K562 (cell line): ENCODE data around the gene TRAPPC13. TPM values are rescaled to one million over a fixed set of nuclear protein-coding genes. Genes with fewer than 3 reads are reported as not detected.

Experiments used
- ATAC-seq: fragments of 200-7000 bp; cut with Tn5 transposase; 3 replicates; pipeline ENCODE4 v1.9.1; 2020; ENCODE audit warnings: moderate library complexity
- BruUV-seq: library from RNA; stranded (reverse); fragments of 400-500 nt; replicated peaks from 2 replicates; lab custom pipeline; 2021; lab: Mats Ljungman, UMichigan
- CTCF ChIA-PET: fragments of 300-600 bp; formaldehyde crosslinking; extraction: SDS; loops from one replicate; lab custom pipeline; 2021; ENCODE audit warnings: low intra/inter-chr PET ratio; lab: Yijun Ruan, JAX
- POLR2A ChIA-PET: fragments of 300-600, 350-650 bp; sonication (Branson Sonifier 250); formaldehyde crosslinking; extraction: SDS; loops from one replicate; lab custom pipeline; 2021; ENCODE audit warnings: antibody characterized with exemption, inconsistent platforms; lab: Yijun Ruan, JAX
- DNase-seq, 4 experiments: peaks; one replicate each; pipeline versions ENCODE4 v3.0.0 to v3.0.0-alpha.2; 2011 to 2018; ENCODE audit warnings: low spot score in 3 of 4, mixed read lengths in 3 of 4; ENCODE audit errors: extremely low read depth in 1 of 4
- FAIRE-seq: peaks from 2 replicates; lab custom pipeline; 2011; peaks lifted over from hg19 to GRCh38; lab: Jason Lieb, UNC
- H2AFZ ChIP-seq: 2 replicates; pipeline ENCODE4 v1.6.0; 2011; ENCODE audit warnings: low read depth, low read length, control low read depth, inconsistent platforms
- H3K27ac ChIP-seq: fragments of 200-600 bp; 3 replicates; pipeline ENCODE4 v1.8.0; 2011; ENCODE audit warnings: low read depth, mild to moderate bottlenecking, control low read depth, inconsistent platforms, low read length, moderate library complexity, mixed read lengths; ENCODE audit errors: extremely low read depth
- H3K27me3 ChIP-seq, 2 experiments: fragments of 300-600 bp in 1 of 2; 2 replicates in 1 of 2; 3 replicates in 1 of 2; pipeline versions ENCODE4 v1.6.0 to v1.8.0; 2011; ENCODE audit warnings: inconsistent platforms in 2 of 2, low read length in 2 of 2, mild to moderate bottlenecking in 1 of 2, mixed read lengths in 1 of 2, moderate library complexity in 1 of 2; ENCODE audit not compliant: control insufficient read depth in 2 of 2, insufficient read depth in 2 of 2
- H3K36me3 ChIP-seq: fragments of 300-600 bp; 3 replicates; pipeline ENCODE4 v1.8.0; 2011; ENCODE audit warnings: mild to moderate bottlenecking, low read length, inconsistent platforms; ENCODE audit not compliant: control insufficient read depth, insufficient read depth
- H3K4me1 ChIP-seq, 2 experiments: fragments of 200-600 bp in 1 of 2; replicated peaks in 1 of 2; 2 replicates in 1 of 2; 3 replicates in 1 of 2; pipeline versions ENCODE4 v1.5.1 to v1.8.0; 2011; ENCODE audit warnings: inconsistent platforms in 2 of 2, low read length in 2 of 2, mild to moderate bottlenecking in 1 of 2, mixed read lengths in 1 of 2, moderate library complexity in 1 of 2; ENCODE audit not compliant: control insufficient read depth in 2 of 2, insufficient read depth in 2 of 2
- H3K4me2 ChIP-seq: 2 replicates; pipeline ENCODE4 v1.6.1; 2011; ENCODE audit warnings: low read length, control low read depth, inconsistent platforms, mixed read lengths; ENCODE audit not compliant: insufficient read depth
- H3K4me3 ChIP-seq: fragments of 200-600 bp; sonication (generic), shearing (Covaris generic); 2 replicates; pipeline ENCODE4 v1.5.1; 2016; ENCODE audit warnings: control low read depth, inconsistent platforms
- H3K79me2 ChIP-seq: fragments of 200-600 bp; 3 replicates; pipeline ENCODE4 v1.8.0; 2011; ENCODE audit warnings: low read length, inconsistent platforms; ENCODE audit not compliant: control insufficient read depth, insufficient read depth
- H3K9ac ChIP-seq, 2 experiments: 2 replicates each; pipeline versions ENCODE4 v1.6.0 to v1.6.1; 2011; ENCODE audit warnings: low read depth in 2 of 2, low read length in 2 of 2, control low read depth in 1 of 2, inconsistent platforms in 1 of 2, mild to moderate bottlenecking in 1 of 2, mixed read lengths in 1 of 2; ENCODE audit not compliant: insufficient read depth in 1 of 2
- H3K9me1 ChIP-seq: one replicate; pipeline ENCODE4 v1.6.0; 2011; ENCODE audit warnings: inconsistent platforms, mild to moderate bottlenecking, low read length, moderate library complexity; ENCODE audit not compliant: control insufficient read depth, insufficient read depth
- H3K9me3 ChIP-seq: replicated peaks from 2 replicates; pipeline ENCODE4 v1.5.1; 2011; ENCODE audit warnings: low read depth, low read length, inconsistent platforms; ENCODE audit not compliant: control insufficient read depth, insufficient read depth
- H4K20me1 ChIP-seq: replicated peaks from 2 replicates; pipeline ENCODE4 v1.6.1; 2011; ENCODE audit warnings: low read length, inconsistent platforms, mixed read lengths; ENCODE audit not compliant: control insufficient read depth, insufficient read depth
- BRD4 ChIP-seq: fragments of 200-600 bp; sonication (generic); IDR thresholded peaks from 2 replicates; pipeline ENCODE4 v1.6.1; 2017; ENCODE audit warnings: inconsistent platforms
- DIDO1 ChIP-seq: fragments of 450-650 bp; IDR thresholded peaks from 2 replicates; pipeline ENCODE4 v1.6.1; 2016; ENCODE audit warnings: low read depth, missing biosample characterization, missing genetic modification characterization
- E2F6 ChIP-seq, 2 experiments: IDR thresholded peaks; 2 replicates each; pipeline ENCODE4 v1.6.1; 2011; ENCODE audit warnings: borderline replicate concordance in 1 of 2, control low read depth in 1 of 2, low read depth in 1 of 2, low read length in 1 of 2, mild to moderate bottlenecking in 1 of 2, mixed read lengths in 1 of 2, moderate library complexity in 1 of 2; ENCODE audit not compliant: insufficient read depth in 1 of 2, insufficient read length in 1 of 2, poor library complexity in 1 of 2, severe bottlenecking in 1 of 2; ENCODE audit errors: extremely low read depth in 1 of 2
- GABPB1 ChIP-seq: sonication (generic); formaldehyde crosslinking; IDR thresholded peaks from 2 replicates; pipeline ENCODE4 v1.8.0; 2022; ENCODE audit warnings: mild to moderate bottlenecking, missing genetic modification reagents
- JUN ChIP-seq, 2 experiments: sonication (generic) in 1 of 2; formaldehyde crosslinking in 1 of 2; IDR thresholded peaks; 2 replicates each; pipeline versions ENCODE4 v1.6.1 to v1.8.0; 2012 to 2022; ENCODE audit warnings: borderline replicate concordance in 2 of 2, mild to moderate bottlenecking in 2 of 2, improper control_type of control experiment in 1 of 2, low read depth in 1 of 2, low read length in 1 of 2, missing genetic modification reagents in 1 of 2
- MEIS2 ChIP-seq: fragments of 450-650 bp; IDR thresholded peaks from 2 replicates; pipeline ENCODE4 v1.6.1; 2014; ENCODE audit warnings: mild to moderate bottlenecking; ENCODE audit not compliant: partially characterized antibody
- NEUROD1 ChIP-seq: fragments of 150-350 bp; IDR thresholded peaks from 2 replicates; pipeline ENCODE4 v1.6.1; 2014; ENCODE audit warnings: borderline replicate concordance, low read length, low read depth; ENCODE audit not compliant: partially characterized antibody
- SETDB1 ChIP-seq: IDR thresholded peaks from one replicate; pipeline ENCODE4 v1.6.1; 2012; ENCODE audit warnings: low read length, control low read depth, inconsistent platforms
- SIN3A ChIP-seq, 2 experiments: fragments of 150-350 bp in 1 of 2; IDR thresholded peaks; 2 replicates each; pipeline ENCODE4 v1.6.1; 2011 to 2016; ENCODE audit warnings: borderline replicate concordance in 2 of 2, low read depth in 2 of 2, low read length in 2 of 2, mild to moderate bottlenecking in 2 of 2, moderate library complexity in 2 of 2; ENCODE audit not compliant: control insufficient read depth in 1 of 2
- SIRT6 ChIP-seq: IDR thresholded peaks from one replicate; pipeline ENCODE4 v1.6.1; 2012; ENCODE audit warnings: low read depth, mild to moderate bottlenecking, control low read depth, inconsistent platforms, low read length, moderate library complexity
- ZC3H11A ChIP-seq: IDR thresholded peaks from 2 replicates; pipeline ENCODE4 v1.6.1; 2012; ENCODE audit warnings: low read depth, low read length, improper control_type of control experiment
- ZNF408 ChIP-seq: fragments of 250-450 bp; sonication (Bioruptor Pico); IDR thresholded peaks from 2 replicates; pipeline ENCODE4 v1.4.0; 2020; ENCODE audit warnings: low read depth, mild to moderate bottlenecking, moderate library complexity
- WGBS: fragments of 100-300 bp; shearing (Covaris generic); methylation state at CpG from one replicate; pipeline ENCODE4 v1.1.6; 2016; ENCODE audit warnings: low coverage, mixed read lengths; ENCODE audit not compliant: insufficient coverage; ENCODE audit errors: missing lambda C conversion rate; 5-methylcytosine and 5-hydroxymethylcytosine counted together
- in situ Hi-C: fragments of 300-500 bp; cut with MboI; formaldehyde crosslinking; loops from 4 replicates; pipeline ENCODE4 v1.15.0; 2018; ENCODE audit warnings: inconsistent platforms, mixed read lengths
- intact Hi-C: fragments of 100-400 bp; cut with micrococcal nuclease; formaldehyde crosslinking; loops from 2 replicates; pipeline ENCODE4 v1.14.2; 2022
- polyA plus RNA-seq, 8 experiments: library from polyadenylated mRNA; depleted of rRNA in 4 of 8; stranded (reverse) in 5 of 8; unstranded in 3 of 8; fragments of >200 nt; fragmentation: Nextera tagmentation in 2 of 8; fragmentation: Illumina TruSeq in 1 of 8; extraction: Ambion mirVana in 2 of 8; extraction: Trizol in 1 of 8; gene quantifications; 2 replicates each; pipeline versions ENCODE4 v1.2.1 to v1.2.3, GENCODE V29; 2011 to 2014; ENCODE audit warnings: inconsistent platforms in 1 of 8, missing spikeins in 1 of 8
- total RNA-seq, 7 experiments: library from RNA; depleted of rRNA in 6 of 7; stranded (reverse); fragments of >200 nt in 6 of 7; fragmentation: Illumina TruSeq in 2 of 7; extraction: Trizol in 2 of 7; gene quantifications; 2 replicates each; pipeline versions ENCODE4 v1.2.1 to v1.2.3, GENCODE V29; 2011 to 2021; ENCODE audit warnings: low replicate concordance in 1 of 7

TRAPPC13 gene
- total and polyA plus RNA-seq, 9 of the 15 experiments (the other 6 are each of a cell fraction or from before 2014, with no cell fraction given), result 16.2 to 43.8 (median 24.0) TPM

- H3K9ac ChIP-seq, result no peak overlapping the region
- CTCF ChIA-PET, result no interaction called here
- no peak for TF ChIP-seq NEUROD1
- no peak for TF ChIP-seq ZNF408
- TF ChIP-seq DIDO1 (tag), result no peak
- no peak for TF ChIP-seq GABPB1 (CRISPR knock-in tag)
- no peak for TF ChIP-seq SIRT6
- TF ChIP-seq SETDB1, result no peak
- no peak for TF ChIP-seq MEIS2
- TF ChIP-seq ZC3H11A, result no peak
- no peak for TF ChIP-seq E2F6 (IDR thresholded peaks at IDR 0.05; ENCODE audit: borderline replicate concordance in 1 of 2, extremely low read depth in 1 of 2, insufficient read depth in 1 of 2, insufficient read length in 1 of 2, low read depth in 1 of 2, low read length in 1 of 2, poor library complexity in 1 of 2, severe bottlenecking in 1 of 2)
- TF ChIP-seq JUN (IDR thresholded peaks at IDR 0.05; ENCODE audit: borderline replicate concordance, low read depth, low read length), result no peak
- no peak for TF ChIP-seq JUN (CRISPR knock-in tag; IDR thresholded peaks at IDR 0.05; ENCODE audit: borderline replicate concordance)
- no peak for TF ChIP-seq SIN3A (IDR thresholded peaks at IDR 0.05; ENCODE audit: borderline replicate concordance in 2 of 2, control insufficient read depth in 1 of 2, low read depth in 2 of 2, low read length in 2 of 2)
- no peak for TF ChIP-seq BRD4
- TF ChIP-seq, all 486 proteins: peak for 0
- Histone ChIP-seq H3K4me2 (no peak overlapping the region), H3K9me1 (no peaks in the 10 kb centered on the region), H3K4me1 (no peaks in the 10 kb centered on the region; a peak in 1 of 5 replicates), H3K79me2 (no peaks in the 10 kb centered on the region), H3K27me3 (no peaks in the 10 kb centered on the region), H3K9me3 (no peaks in the 10 kb centered on the region), H2AFZ (no peak overlapping the region), H4K20me1 (no peaks in the 10 kb centered on the region), H3K4me3 (no peak overlapping the region), H3K36me3 (peaks cover 9% of the 10 kb centered on the region; the same call in 2 of the 3 replicates), H3K27ac (no peak overlapping the region)
- 100% methylated on average over 2 of the region's 3 CpGs for WGBS
- no TSS peak for BruUV-seq
- ATAC-seq (no peak), DNase-seq (no peak), FAIRE-seq (no peak)
- in situ Hi-C loops, result no loop called here
- POLR2A ChIA-PET, result interaction anchor here (0.7 kb wide), 1 partner anchor 24 kb away, joined by 5 read pairs; no protein-coding TSS in a partner anchor
- intact Hi-C loops, result no loop called here
Observed at GRCh38 chr5:65702036-65702435, 77.2 kb downstream of the TRAPPC13 start.
